Osteocyte (in vitro differentiated cells): Measurements from ENCODE around the gene SLC25A51. TPM values are rescaled to one million over a fixed set of nuclear protein-coding genes. Genes with fewer than 3 reads are reported as not detected.

ENCODE experiments used
- DNase-seq: peaks from one replicate; pipeline ENCODE4 v3.0.0; 2021; ENCODE audit warnings: mixed read lengths; ENCODE audit not compliant: unreplicated experiment; ENCODE audit errors: extremely low spot score
- H3K27ac Mint-ChIP-seq: one replicate; pipeline ENCODE4 v1.8.0; 2021; ENCODE audit warnings: mild to moderate bottlenecking, mixed read lengths; ENCODE audit not compliant: unreplicated experiment
- H3K27me3 Mint-ChIP-seq: one replicate; pipeline ENCODE4 v1.8.0; 2021; ENCODE audit warnings: mixed read lengths; ENCODE audit not compliant: unreplicated experiment
- H3K36me3 Mint-ChIP-seq: one replicate; pipeline ENCODE4 v1.8.0; 2021; ENCODE audit warnings: mixed read lengths; ENCODE audit not compliant: unreplicated experiment
- H3K4me1 Mint-ChIP-seq: one replicate; pipeline ENCODE4 v1.8.0; 2021; ENCODE audit warnings: mixed read lengths; ENCODE audit not compliant: unreplicated experiment
- H3K4me3 Mint-ChIP-seq: one replicate; pipeline ENCODE4 v1.8.0; 2021; ENCODE audit warnings: mild to moderate bottlenecking, moderate library complexity, mixed read lengths; ENCODE audit not compliant: unreplicated experiment
- H3K9me3 Mint-ChIP-seq: one replicate; pipeline ENCODE4 v1.8.0; 2021; ENCODE audit warnings: mixed read lengths; ENCODE audit not compliant: unreplicated experiment
- CTCF ChIP-seq: fragments of 200-600 bp; sonication (generic); IDR thresholded peaks from 2 replicates; pipeline ENCODE4 v1.5.0; 2021; ENCODE audit warnings: antibody characterized with exemption, mild to moderate bottlenecking, moderate library complexity
- total RNA-seq: library from RNA; stranded (reverse); gene quantifications from 2 replicates; pipeline ENCODE4 v1.2.1, GENCODE V29; 2021

The SLC25A51 gene
- total RNA-seq, 1 donor from 2014 or later: 37.5 TPM

- H3K4me1 Mint-ChIP-seq: peaks cover 17% of the 10 kb centered on the region
- no peaks in the 10 kb centered on the region for H3K27me3 Mint-ChIP-seq
- no peak for TF ChIP-seq CTCF
- H3K27ac Mint-ChIP-seq: no peak overlapping the region
- no peak overlapping the region for H3K4me3 Mint-ChIP-seq
- no peaks in the 10 kb centered on the region for H3K9me3 Mint-ChIP-seq
- H3K36me3 Mint-ChIP-seq: peaks cover 9% of the 10 kb centered on the region
- DNase-seq: no peak
Observed at GRCh38 chr9:37925786-37926736, 22.1 kb upstream of the SLC25A51 start.

- peaks cover 17% of the 10 kb centered on the region for H3K4me1 Mint-ChIP-seq
Observed at GRCh38 chr9:37925006-37925405, 21.1 kb upstream of the SLC25A51 start.

GRCh38 chr9:37924538-37924937, 20.6 kb upstream of the SLC25A51 start:
- H3K4me3 Mint-ChIP-seq: no peak overlapping the region
- H3K9me3 Mint-ChIP-seq: no peaks in the 10 kb centered on the region
- H3K27ac Mint-ChIP-seq: no peak overlapping the region
- no peak for TF ChIP-seq CTCF
- peaks cover 17% of the 10 kb centered on the region for H3K4me1 Mint-ChIP-seq
- H3K36me3 Mint-ChIP-seq: peaks cover 7% of the 10 kb centered on the region
- no peaks in the 10 kb centered on the region for H3K27me3 Mint-ChIP-seq
- no peak for DNase-seq

More at GRCh38 chr9:37925006-37925405, 21.1 kb upstream of the SLC25A51 start:
- DNase-seq: no peak
- no peak for TF ChIP-seq CTCF
- Mint-ChIP-seq H3K36me3 (peaks cover 11% of the 10 kb centered on the region), H3K27ac (no peak overlapping the region), H3K9me3 (no peaks in the 10 kb centered on the region), H3K4me3 (no peak overlapping the region), H3K27me3 (no peaks in the 10 kb centered on the region)

GRCh38 chr9:37923796-37924427, 20.0 kb upstream of the SLC25A51 start:
- H3K4me1 Mint-ChIP-seq: peaks cover 17% of the 10 kb centered on the region

More at GRCh38 chr9:37923796-37924427, 20.0 kb upstream of the SLC25A51 start:
- no peak overlapping the region for H3K27ac Mint-ChIP-seq
- H3K4me3 Mint-ChIP-seq: no peak overlapping the region
- H3K27me3 Mint-ChIP-seq: no peaks in the 10 kb centered on the region
- H3K36me3 Mint-ChIP-seq: peaks cover 4% of the 10 kb centered on the region
- no peak for TF ChIP-seq CTCF
- no peaks in the 10 kb centered on the region for H3K9me3 Mint-ChIP-seq
- no peak for DNase-seq
